GM12878 (cell line): ENCODE data around the gene GSTM2. TPM values are rescaled to one million over a fixed set of nuclear protein-coding genes. Genes with fewer than 3 reads are reported as not detected.

Source experiments
- ATAC-seq: fragments of 200-7000 bp; cut with Tn5 transposase; 3 replicates; pipeline ENCODE4 v1.9.1; 2020; ENCODE audit warnings: mild to moderate bottlenecking, moderate library complexity
- BruUV-seq: library from RNA; stranded (reverse); fragments of 400-500 nt; replicated peaks from 2 replicates; lab custom pipeline; 2021; lab: Mats Ljungman, UMichigan
- CTCF ChIA-PET: fragments of 300-600 bp; sonication (Branson Sonifier 250); formaldehyde crosslinking; extraction: SDS; loops from one replicate; lab custom pipeline; 2021; ENCODE audit warnings: inconsistent platforms; lab: Yijun Ruan, JAX
- POLR2A ChIA-PET: fragments of 350-600 bp; formaldehyde crosslinking; extraction: SDS; loops from one replicate; lab custom pipeline; 2021; ENCODE audit warnings: inconsistent platforms; lab: Charles Lee
- RAD21 ChIA-PET: fragments of 300-600 bp; sonication (Branson Sonifier 250); formaldehyde crosslinking; loops from one replicate; lab custom pipeline; 2023; ENCODE audit warnings: antibody characterized with exemption; ENCODE audit not compliant: unreplicated experiment; lab: Charles Lee
- SMC1A ChIA-PET: fragments of 300-600 bp; sonication (Branson Sonifier 250); formaldehyde crosslinking; loops from one replicate; lab custom pipeline; 2023; ENCODE audit not compliant: unreplicated experiment, uncharacterized antibody; lab: Charles Lee
- DNase-seq: peaks from one replicate; pipeline ENCODE4 v3.0.0-alpha.2; 2011; ENCODE audit warnings: low read depth, low spot score
- FAIRE-seq: peaks from 3 replicates; lab custom pipeline; 2011; peaks lifted over from hg19 to GRCh38; lab: Jason Lieb, UNC
- H2AFZ ChIP-seq: 2 replicates; pipeline ENCODE4 v1.6.0; 2011; ENCODE audit warnings: low read depth, low read length, control low read depth; ENCODE audit not compliant: control insufficient read depth
- H3K27ac ChIP-seq: 2 replicates; pipeline ENCODE4 v1.5.1; 2011; ENCODE audit warnings: control low read depth; ENCODE audit not compliant: control insufficient read depth, insufficient read depth
- H3K27me3 ChIP-seq, 2 experiments: replicated peaks in 1 of 2; 2 replicates each; pipeline versions ENCODE4 v1.6.0 to v1.6.1; 2011; ENCODE audit warnings: low read length in 1 of 2; ENCODE audit not compliant: control insufficient read depth in 2 of 2, insufficient read depth in 2 of 2
- H3K36me3 ChIP-seq, 2 experiments: 2 replicates each; pipeline ENCODE4 v1.5.1; 2011; ENCODE audit warnings: low read length in 1 of 2; ENCODE audit not compliant: control insufficient read depth in 2 of 2, insufficient read depth in 2 of 2
- H3K4me1 ChIP-seq: 2 replicates; pipeline ENCODE4 v1.6.1; 2011; ENCODE audit warnings: mild to moderate bottlenecking, low read length, moderate library complexity, mixed read lengths; ENCODE audit not compliant: control insufficient read depth, insufficient read depth
- H3K4me2 ChIP-seq: 2 replicates; pipeline ENCODE4 v1.6.0; 2011; ENCODE audit warnings: control low read depth; ENCODE audit not compliant: control insufficient read depth, insufficient read depth
- H3K4me3 ChIP-seq: fragments of 200-600 bp; sonication (generic); 2 replicates; pipeline ENCODE4 v1.5.1; 2016
- H3K79me2 ChIP-seq: 2 replicates; pipeline ENCODE4 v1.6.0; 2011; ENCODE audit warnings: low read length; ENCODE audit not compliant: control insufficient read depth, insufficient read depth
- H3K9ac ChIP-seq: 2 replicates; pipeline ENCODE4 v1.8.0; 2011; ENCODE audit warnings: low read length, control low read depth, mixed read lengths; ENCODE audit not compliant: control insufficient read depth, insufficient read depth
- H3K9me3 ChIP-seq: replicated peaks from 3 replicates; pipeline ENCODE4 v1.5.1; 2011; ENCODE audit warnings: mild to moderate bottlenecking, low read length; ENCODE audit not compliant: control insufficient read depth, insufficient read depth
- H4K20me1 ChIP-seq: 2 replicates; pipeline ENCODE4 v1.6.0; 2011; ENCODE audit not compliant: control insufficient read depth, insufficient read depth
- BMI1 ChIP-seq: fragments of 450-650 bp; IDR thresholded peaks from 2 replicates; pipeline ENCODE4 v1.6.1; 2016; ENCODE audit warnings: mild to moderate bottlenecking, moderate library complexity, borderline replicate concordance
- CBX5 ChIP-seq: sonication (generic); IDR thresholded peaks from 2 replicates; pipeline ENCODE4 v1.6.1; 2016; ENCODE audit warnings: low read depth, moderate library complexity, mild to moderate bottlenecking, inconsistent platforms
- CREB1 ChIP-seq: IDR thresholded peaks from 2 replicates; pipeline ENCODE4 v1.6.1; 2012; ENCODE audit warnings: low read depth, mild to moderate bottlenecking, inconsistent platforms
- CREM ChIP-seq: IDR thresholded peaks from 2 replicates; pipeline ENCODE4 v1.6.1; 2014; ENCODE audit warnings: antibody characterized with exemption, low read depth
- DPF2 ChIP-seq: fragments of 450-650 bp; IDR thresholded peaks from 2 replicates; pipeline ENCODE4 v1.6.1; 2017; ENCODE audit warnings: mild to moderate bottlenecking
- E2F8 ChIP-seq: fragments of 450-650 bp; IDR thresholded peaks from 2 replicates; pipeline ENCODE4 v1.6.1; 2018; ENCODE audit warnings: mild to moderate bottlenecking, low read depth, moderate library complexity; ENCODE audit not compliant: partially characterized antibody
- LARP7 ChIP-seq: fragments of 450-650 bp; IDR thresholded peaks from 2 replicates; pipeline ENCODE4 v1.6.1; 2017; ENCODE audit warnings: mild to moderate bottlenecking
- MEF2A ChIP-seq: IDR thresholded peaks from 2 replicates; pipeline ENCODE4 v1.6.1; 2011; ENCODE audit warnings: low read depth, mild to moderate bottlenecking, low read length, moderate library complexity; ENCODE audit not compliant: insufficient read depth
- NR2C1 ChIP-seq: fragments of 450-650 bp; IDR thresholded peaks from 2 replicates; pipeline ENCODE4 v1.6.1; 2017; ENCODE audit warnings: antibody characterized with exemption, mild to moderate bottlenecking, moderate library complexity
- NRF1 ChIP-seq: conservative IDR thresholded peaks from 2 replicates; pipeline ENCODE4 v1.6.1; 2011; ENCODE audit warnings: mild to moderate bottlenecking, low read depth, low read length, improper control_type of control experiment
- SIX5 ChIP-seq: IDR thresholded peaks from 2 replicates; pipeline ENCODE4 v1.6.1; 2011; ENCODE audit warnings: mild to moderate bottlenecking, low read depth, low read length, moderate library complexity; ENCODE audit not compliant: severe bottlenecking
- TAF1 ChIP-seq: IDR thresholded peaks from 2 replicates; pipeline ENCODE4 v1.6.1; 2011; ENCODE audit warnings: mild to moderate bottlenecking, low read depth, low read length, borderline replicate concordance
- YBX1 ChIP-seq: fragments of 450-650 bp; IDR thresholded peaks from 2 replicates; pipeline ENCODE4 v1.6.1; 2016; ENCODE audit warnings: antibody characterized with exemption
- ZNF217 ChIP-seq: fragments of 450-650 bp; IDR thresholded peaks from 2 replicates; pipeline ENCODE4 v1.6.1; 2017; ENCODE audit warnings: antibody characterized with exemption, mild to moderate bottlenecking
- ZNF622 ChIP-seq: fragments of 450-650 bp; IDR thresholded peaks from 2 replicates; pipeline ENCODE4 v1.6.1; 2017; ENCODE audit warnings: mild to moderate bottlenecking, inconsistent platforms
- ZNF687 ChIP-seq: fragments of 450-650 bp; IDR thresholded peaks from 2 replicates; pipeline ENCODE4 v1.6.1; 2017; ENCODE audit warnings: mild to moderate bottlenecking, moderate library complexity
- WGBS: methylation state at CpG from one replicate; pipeline ENCODE4 v1.1.6; 2016; ENCODE audit warnings: low lambda C conversion rate; ENCODE audit not compliant: insufficient replicate concordance, insufficient coverage; ENCODE audit errors: missing lambda C conversion rate; 5-methylcytosine and 5-hydroxymethylcytosine counted together
- in situ Hi-C: fragments of 300-500 bp; cut with MboI; formaldehyde crosslinking; loops from 9 replicates; pipeline ENCODE4 v1.14.3; 2018; ENCODE audit warnings: mixed read lengths
- intact Hi-C: fragments of 100-400 bp; cut with micrococcal nuclease; formaldehyde crosslinking; loops from one replicate; pipeline ENCODE4 v1.14.2; 2022; ENCODE audit not compliant: unreplicated experiment
- polyA plus RNA-seq, 11 experiments: library from polyadenylated mRNA; depleted of rRNA in 4 of 11; unstranded in 6 of 11; stranded (reverse) in 5 of 11; fragments of >200 nt; fragmentation: Nextera tagmentation in 4 of 11; fragmentation: Illumina TruSeq in 1 of 11; extraction: Ambion mirVana in 4 of 11; extraction: Trizol in 1 of 11; gene quantifications; 1 replicate in 1 of 11; 2 replicates in 10 of 11; pipeline versions ENCODE4 v1.2.1 to v1.2.3, GENCODE V29; 2011 to 2016; ENCODE audit warnings: inconsistent platforms in 2 of 11, missing spikeins in 2 of 11, low read depth in 1 of 11
- total RNA-seq, 4 experiments: library from RNA; depleted of rRNA in 3 of 4; stranded (reverse); fragments of >200 nt in 3 of 4; fragmentation: Illumina TruSeq in 1 of 4; extraction: Trizol in 1 of 4; gene quantifications; 2 replicates each; pipeline versions ENCODE4 v1.2.1 to v1.2.3, GENCODE V29; 2013 to 2021
- TF ChIP-seq, protein P1 (sequence below): fragments of 450-650 bp; IDR thresholded peaks from 2 replicates; pipeline ENCODE4 v1.6.1; 2017; ENCODE audit warnings: antibody characterized with exemption, mild to moderate bottlenecking, moderate library complexity

The GSTM2 gene
- total and polyA plus RNA-seq, 10 of the 15 experiments (the other 5 are each of a cell fraction or from before 2014, with no cell fraction given): 8.3 to 32.3 (median 20.2) TPM

DNA sequence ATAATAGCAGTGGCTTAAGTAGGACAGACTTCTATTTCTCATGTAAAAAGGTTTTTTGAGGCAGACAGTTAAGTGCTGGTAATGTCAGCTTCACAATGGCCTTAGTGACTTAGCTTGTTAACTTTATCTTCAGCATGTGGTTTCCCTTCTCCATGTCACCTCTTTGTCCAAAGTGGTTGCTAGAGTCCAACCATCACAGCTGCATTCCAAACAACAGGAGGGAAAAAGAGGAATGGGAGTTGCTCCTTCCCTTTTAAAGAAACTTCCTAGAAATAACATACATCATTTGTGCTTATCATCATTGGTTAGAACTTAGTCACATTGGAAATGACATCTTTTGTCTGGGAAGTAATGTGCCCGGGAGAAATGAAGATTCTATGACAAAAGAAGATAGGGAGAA, 54.1 kb downstream of the GSTM2 start:
- intact Hi-C loops (no loop called here), in situ Hi-C loops (no loop called here)
- Histone ChIP-seq H3K4me2 (no peak overlapping the region), H3K27ac (no peak overlapping the region), H3K4me3 (no peak overlapping the region), H2AFZ (no peak overlapping the region), H3K9me3 (no peaks in the 10 kb centered on the region; the same call in 2 of the 3 replicates), H3K79me2 (no peaks in the 10 kb centered on the region), H3K36me3 (no peaks in the 10 kb centered on the region), H3K4me1 (peaks cover 11% of the 10 kb centered on the region), H3K27me3 (no peaks in the 10 kb centered on the region), H4K20me1 (no peaks in the 10 kb centered on the region), H3K9ac (no peak overlapping the region)
- ChIA-PET POLR2A (no interaction called here), CTCF (no interaction called here), SMC1A (no interaction called here), RAD21 (interaction anchor here (1.0 kb wide), 1 partner anchor 35 kb away, joined by 3 read pairs; no protein-coding TSS in a partner anchor)
- ATAC-seq: no peak
- no peak for TF ChIP-seq SIX5
- TF ChIP-seq NRF1: no peak
- TF ChIP-seq, protein P1, sequence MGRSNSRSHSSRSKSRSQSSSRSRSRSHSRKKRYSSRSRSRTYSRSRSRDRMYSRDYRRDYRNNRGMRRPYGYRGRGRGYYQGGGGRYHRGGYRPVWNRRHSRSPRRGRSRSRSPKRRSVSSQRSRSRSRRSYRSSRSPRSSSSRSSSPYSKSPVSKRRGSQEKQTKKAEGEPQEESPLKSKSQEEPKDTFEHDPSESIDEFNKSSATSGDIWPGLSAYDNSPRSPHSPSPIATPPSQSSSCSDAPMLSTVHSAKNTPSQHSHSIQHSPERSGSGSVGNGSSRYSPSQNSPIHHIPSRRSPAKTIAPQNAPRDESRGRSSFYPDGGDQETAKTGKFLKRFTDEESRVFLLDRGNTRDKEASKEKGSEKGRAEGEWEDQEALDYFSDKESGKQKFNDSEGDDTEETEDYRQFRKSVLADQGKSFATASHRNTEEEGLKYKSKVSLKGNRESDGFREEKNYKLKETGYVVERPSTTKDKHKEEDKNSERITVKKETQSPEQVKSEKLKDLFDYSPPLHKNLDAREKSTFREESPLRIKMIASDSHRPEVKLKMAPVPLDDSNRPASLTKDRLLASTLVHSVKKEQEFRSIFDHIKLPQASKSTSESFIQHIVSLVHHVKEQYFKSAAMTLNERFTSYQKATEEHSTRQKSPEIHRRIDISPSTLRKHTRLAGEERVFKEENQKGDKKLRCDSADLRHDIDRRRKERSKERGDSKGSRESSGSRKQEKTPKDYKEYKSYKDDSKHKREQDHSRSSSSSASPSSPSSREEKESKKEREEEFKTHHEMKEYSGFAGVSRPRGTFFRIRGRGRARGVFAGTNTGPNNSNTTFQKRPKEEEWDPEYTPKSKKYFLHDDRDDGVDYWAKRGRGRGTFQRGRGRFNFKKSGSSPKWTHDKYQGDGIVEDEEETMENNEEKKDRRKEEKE: no peak
- no peak for TF ChIP-seq LARP7
- TF ChIP-seq MEF2A: no peak
- TF ChIP-seq CBX5: no peak
- no peak for TF ChIP-seq NR2C1
- TF ChIP-seq CREB1: no peak
- no peak for TF ChIP-seq BMI1
- TF ChIP-seq E2F8: no peak
- TF ChIP-seq CREM: no peak
- TF ChIP-seq ZNF687: no peak
- TF ChIP-seq ZNF622: no peak
- no peak for TF ChIP-seq YBX1
- TF ChIP-seq TAF1: no peak
- no peak for TF ChIP-seq ZNF217
- TF ChIP-seq DPF2: no peak
- DNase-seq: no peak
- no peak for FAIRE-seq
- WGBS: 95% methylated on average over 1 of the region's 1 CpG
- BruUV-seq: no TSS peak
